Upper lobe of right lung (tissue), 1 donor: Measurements from ENCODE around the gene SORBS2. TPM values are rescaled to one million over a fixed set of nuclear protein-coding genes. Genes with fewer than 3 reads are reported as not detected.

Source experiments
- ATAC-seq: fragments of 200-7000 bp; cut with Tn5 transposase; one replicate; pipeline ENCODE4 v1.9.1; 2020; ENCODE audit warnings: mild to moderate bottlenecking, moderate library complexity
- DNase-seq: peaks from one replicate; pipeline ENCODE4 v3.0.0-alpha.2; 2020
- H3K27ac ChIP-seq: fragments of 200-600 bp; one replicate; pipeline ENCODE4 v1.8.0; 2022
- H3K27me3 ChIP-seq: fragments of 200-600 bp; one replicate; pipeline ENCODE4 v1.8.0; 2022; ENCODE audit warnings: mild to moderate bottlenecking
- H3K36me3 ChIP-seq: fragments of 200-600 bp; one replicate; pipeline ENCODE4 v1.8.0; 2022
- H3K4me1 ChIP-seq: fragments of 200-600 bp; one replicate; pipeline ENCODE4 v1.8.0; 2022
- H3K4me3 ChIP-seq: fragments of 200-600 bp; one replicate; pipeline ENCODE4 v1.8.0; 2022; ENCODE audit warnings: mild to moderate bottlenecking
- H3K9me3 ChIP-seq: fragments of 200-600 bp; one replicate; pipeline ENCODE4 v1.8.0; 2022
- intact Hi-C: fragments of 100-400 bp; cut with DNase I; formaldehyde crosslinking; loops from one replicate; pipeline ENCODE4 v1.11.0; 2022
- total RNA-seq: library from RNA; stranded (reverse); fragmentation: NEBNext Ultra II Directional; extraction: Animal tissue kit (Norgen Biotek cat#: 25700); gene quantifications from one replicate; pipeline ENCODE4 v1.2.1, GENCODE V29; 2021
- TF ChIP-seq, protein P1 (sequence below): fragments of 200-600 bp; IDR thresholded peaks from one replicate; pipeline ENCODE4 v1.8.0; 2022; ENCODE audit warnings: antibody characterized with exemption
- donor health status: DM: no; HTN: yes; CAD: no; lungs with severe emphysema.

Gene SORBS2
- total RNA-seq, 1 donor from 2014 or later = 44.9 TPM

DNA sequence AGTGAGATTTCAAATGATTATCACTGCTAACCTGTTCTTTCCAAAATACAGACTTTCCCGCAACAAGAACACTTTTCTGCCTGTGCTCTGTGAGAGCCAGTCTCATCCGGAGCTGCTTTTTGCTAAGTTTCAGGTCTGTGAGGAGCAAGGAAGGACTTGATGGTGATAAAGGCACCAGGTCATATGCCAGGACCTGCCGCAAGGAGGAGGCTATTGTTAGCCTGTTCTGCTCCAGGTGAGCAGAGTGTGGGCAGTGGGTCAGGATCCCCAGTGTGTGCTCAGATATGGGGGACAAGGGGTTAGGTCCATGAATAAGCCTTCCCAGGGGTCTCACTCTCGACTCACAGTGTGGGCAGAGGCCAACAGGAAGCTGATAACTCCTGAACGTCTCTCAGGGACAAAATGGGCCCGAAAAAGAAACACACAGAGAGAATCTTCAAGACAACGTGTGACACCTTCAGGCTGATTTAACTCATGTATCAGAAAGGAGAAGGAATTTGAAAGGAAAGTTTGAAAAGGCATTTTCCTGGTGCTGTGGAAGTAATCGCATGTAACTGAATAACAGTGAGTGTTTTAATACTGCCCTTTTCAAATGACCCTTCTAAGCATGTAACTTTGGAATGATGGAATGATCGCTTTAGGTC is 219.0 kb downstream of the SORBS2 start:
- Histone ChIP-seq H3K4me3 (no peak overlapping the region), H3K9me3 (no peaks in the 10 kb centered on the region), H3K27me3 (no peaks in the 10 kb centered on the region), H3K4me1 (no peaks in the 10 kb centered on the region), H3K36me3 (no peaks in the 10 kb centered on the region), H3K27ac (no peak overlapping the region)
- peak; percentile 22 for ATAC-seq
- TF ChIP-seq, protein P1, sequence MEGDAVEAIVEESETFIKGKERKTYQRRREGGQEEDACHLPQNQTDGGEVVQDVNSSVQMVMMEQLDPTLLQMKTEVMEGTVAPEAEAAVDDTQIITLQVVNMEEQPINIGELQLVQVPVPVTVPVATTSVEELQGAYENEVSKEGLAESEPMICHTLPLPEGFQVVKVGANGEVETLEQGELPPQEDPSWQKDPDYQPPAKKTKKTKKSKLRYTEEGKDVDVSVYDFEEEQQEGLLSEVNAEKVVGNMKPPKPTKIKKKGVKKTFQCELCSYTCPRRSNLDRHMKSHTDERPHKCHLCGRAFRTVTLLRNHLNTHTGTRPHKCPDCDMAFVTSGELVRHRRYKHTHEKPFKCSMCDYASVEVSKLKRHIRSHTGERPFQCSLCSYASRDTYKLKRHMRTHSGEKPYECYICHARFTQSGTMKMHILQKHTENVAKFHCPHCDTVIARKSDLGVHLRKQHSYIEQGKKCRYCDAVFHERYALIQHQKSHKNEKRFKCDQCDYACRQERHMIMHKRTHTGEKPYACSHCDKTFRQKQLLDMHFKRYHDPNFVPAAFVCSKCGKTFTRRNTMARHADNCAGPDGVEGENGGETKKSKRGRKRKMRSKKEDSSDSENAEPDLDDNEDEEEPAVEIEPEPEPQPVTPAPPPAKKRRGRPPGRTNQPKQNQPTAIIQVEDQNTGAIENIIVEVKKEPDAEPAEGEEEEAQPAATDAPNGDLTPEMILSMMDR = no peak
- intact Hi-C loops = loop anchor here (10.0 kb wide), 1 partner anchor 118 kb away; the partner anchor contains the start of gene CCDC110
- no peak for DNase-seq

DNA sequence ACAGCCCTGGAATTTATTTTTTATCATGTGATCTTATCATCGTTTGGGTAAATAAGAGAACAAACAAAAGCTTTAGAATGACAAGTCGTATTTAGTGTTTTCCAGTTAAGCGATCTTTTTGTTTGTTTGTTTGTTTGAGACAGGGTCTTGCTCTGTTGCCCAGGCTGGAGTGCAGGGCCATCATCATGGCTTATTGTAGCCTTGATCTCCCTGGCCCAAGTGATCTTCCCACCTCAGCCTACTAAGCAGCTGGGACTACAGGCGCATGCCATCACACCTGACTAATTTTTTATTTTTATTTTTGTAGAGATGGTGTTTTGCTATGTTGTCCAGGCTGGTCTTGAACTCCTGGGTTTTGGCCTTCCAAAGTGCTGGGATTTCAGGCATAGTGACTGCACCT is 219.6 kb downstream of the SORBS2 start:
- H3K4me3 ChIP-seq = no peak overlapping the region
- no peaks in the 10 kb centered on the region for H3K9me3 ChIP-seq
- H3K4me1 ChIP-seq = no peaks in the 10 kb centered on the region
- DNase-seq (no peak), ATAC-seq (no peak)
- no peak overlapping the region for H3K27ac ChIP-seq
- TF ChIP-seq, protein P1 = no peak
- H3K27me3 ChIP-seq = no peaks in the 10 kb centered on the region
- intact Hi-C loops = loop anchor here (10.0 kb wide), 1 partner anchor 118 kb away; the partner anchor contains the start of gene CCDC110
- no peaks in the 10 kb centered on the region for H3K36me3 ChIP-seq

DNA sequence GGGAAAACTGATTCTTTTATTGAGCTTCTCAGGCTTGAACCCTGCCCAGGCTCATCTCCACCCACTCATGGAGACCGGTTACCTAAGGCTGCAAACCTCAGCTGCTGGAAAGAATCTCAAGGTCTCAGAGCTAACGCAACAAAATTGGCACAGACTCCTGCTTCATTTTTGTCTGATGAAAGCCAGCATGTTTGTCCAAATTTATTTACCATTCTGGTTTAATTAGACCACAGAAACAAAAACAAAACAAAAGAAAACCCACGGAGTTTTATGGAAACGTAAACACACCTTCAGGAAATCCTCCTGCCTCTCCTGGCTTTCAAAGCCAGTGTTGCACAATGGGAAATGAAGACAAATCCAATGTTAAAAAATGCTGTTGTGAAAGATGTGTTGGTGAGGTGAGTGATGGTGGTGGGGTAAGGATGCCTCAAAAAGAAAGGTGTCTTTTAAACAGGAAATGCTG is 220.3 kb downstream of the SORBS2 start:
- H3K9me3 ChIP-seq = no peaks in the 10 kb centered on the region
- DNase-seq (no peak), ATAC-seq (no peak)
- H3K4me1 ChIP-seq = no peaks in the 10 kb centered on the region
- no peaks in the 10 kb centered on the region for H3K36me3 ChIP-seq
- intact Hi-C loops = loop anchor here (10.0 kb wide), 1 partner anchor 117 kb away; the partner anchor contains the start of gene CCDC110
- H3K27ac ChIP-seq = no peak overlapping the region
- TF ChIP-seq, protein P1 = no peak
- H3K27me3 ChIP-seq = no peaks in the 10 kb centered on the region
- H3K4me3 ChIP-seq = no peak overlapping the region

DNA sequence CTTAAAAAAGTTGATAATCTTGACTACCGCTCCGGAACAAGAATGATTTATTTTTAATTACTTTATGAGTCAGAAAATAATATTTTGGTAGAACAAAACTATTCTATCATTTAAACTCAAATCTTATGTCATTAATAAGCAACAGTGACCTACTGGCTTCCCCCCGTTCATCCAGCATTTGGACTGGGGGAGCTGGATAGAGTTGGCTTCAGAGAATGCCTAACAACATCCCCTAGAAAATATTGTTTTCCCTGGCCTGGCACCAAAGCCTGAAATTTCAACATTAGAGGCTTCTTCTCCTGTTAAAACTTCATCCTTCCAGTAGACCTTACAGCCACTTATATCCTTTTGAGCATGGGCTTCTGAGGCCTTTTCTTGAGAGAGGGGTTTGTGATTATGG is 221.0 kb downstream of the SORBS2 start:
- no peaks in the 10 kb centered on the region for H3K4me1 ChIP-seq
- H3K36me3 ChIP-seq = no peaks in the 10 kb centered on the region
- intact Hi-C loops = loop anchor here (10.0 kb wide), 1 partner anchor 116 kb away; the partner anchor contains the start of gene CCDC110
- H3K9me3 ChIP-seq = no peaks in the 10 kb centered on the region
- no peak overlapping the region for H3K27ac ChIP-seq
- no peak overlapping the region for H3K4me3 ChIP-seq
- ATAC-seq (no peak), DNase-seq (no peak)
- no peaks in the 10 kb centered on the region for H3K27me3 ChIP-seq
- TF ChIP-seq, protein P1 = no peak

DNA sequence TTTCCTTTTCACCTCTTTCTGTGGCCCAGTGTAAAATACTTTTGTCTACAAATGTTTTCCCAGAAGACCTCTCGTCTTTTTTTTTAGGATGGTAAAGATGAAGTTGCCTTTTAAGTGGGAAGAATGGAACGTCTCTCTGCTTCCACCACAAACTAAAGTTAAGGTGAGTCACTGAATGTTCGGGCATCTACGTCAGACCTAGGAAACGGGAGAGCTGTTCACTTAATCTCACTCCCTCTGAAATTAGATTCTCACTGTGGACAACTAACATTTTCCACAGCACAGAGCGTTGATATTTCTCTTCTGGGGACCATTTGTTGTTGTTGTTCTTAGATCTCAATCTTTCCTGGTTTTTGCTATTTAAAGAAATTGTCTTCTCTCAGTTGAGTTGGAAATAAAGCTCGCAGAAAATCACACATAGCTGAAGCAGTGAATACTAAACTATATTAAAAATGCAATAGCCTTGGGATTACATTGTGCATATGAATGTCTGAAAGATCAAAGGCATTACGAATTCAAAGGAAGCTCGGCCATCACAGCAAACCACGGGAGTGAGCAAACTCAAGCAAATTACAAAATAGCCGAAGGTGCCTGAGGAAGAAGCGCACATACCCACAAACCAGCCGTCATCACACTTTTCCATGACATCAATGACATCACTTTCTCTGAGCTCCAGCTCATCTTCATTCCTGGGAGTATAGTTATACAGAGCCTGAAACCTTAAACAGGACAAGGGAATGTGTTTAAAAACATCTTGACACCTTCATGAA is 222.7 kb downstream of the SORBS2 start:
- H3K9me3 ChIP-seq = no peaks in the 10 kb centered on the region
- ATAC-seq = no peak
- no peak overlapping the region for H3K4me3 ChIP-seq
- no peak overlapping the region for H3K27ac ChIP-seq
- DNase-seq = no peak
- no peaks in the 10 kb centered on the region for H3K36me3 ChIP-seq
- H3K4me1 ChIP-seq = no peaks in the 10 kb centered on the region
- TF ChIP-seq, protein P1 = no peak
- H3K27me3 ChIP-seq = no peaks in the 10 kb centered on the region
- intact Hi-C loops = no loop called here
